GM19025 (cell line): Measurements from ENCODE around the gene IL11RA.

ENCODE experiments used
- ATAC-seq: cut with Tn5 transposase; IDR thresholded peaks from one replicate; pipeline ENCODE4 v1.9.1; 2021; ENCODE audit warnings: mild to moderate bottlenecking, low read depth, moderate library complexity; ENCODE audit not compliant: unreplicated experiment

The IL11RA gene

DNA sequence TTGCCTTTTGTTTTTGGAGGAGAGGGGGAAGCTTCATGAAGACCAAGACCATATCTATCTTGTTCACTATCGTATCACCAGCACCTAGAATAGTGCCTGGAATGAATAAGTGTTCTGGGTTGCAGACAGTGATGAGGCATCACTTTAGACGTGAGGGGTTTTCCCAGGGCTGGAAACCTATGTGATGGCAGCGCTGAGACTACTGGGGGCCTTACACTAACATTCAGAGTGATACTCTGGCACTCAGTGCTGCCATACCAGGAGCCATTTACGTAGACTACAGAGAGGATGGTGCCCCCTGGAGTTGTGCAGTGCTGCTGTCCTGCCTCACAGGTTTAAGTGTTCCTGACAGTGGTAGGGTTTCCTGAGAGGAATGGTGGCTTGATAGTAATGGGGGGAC, 32.2 kb downstream of the IL11RA start:
- ATAC-seq, result no peak

DNA sequence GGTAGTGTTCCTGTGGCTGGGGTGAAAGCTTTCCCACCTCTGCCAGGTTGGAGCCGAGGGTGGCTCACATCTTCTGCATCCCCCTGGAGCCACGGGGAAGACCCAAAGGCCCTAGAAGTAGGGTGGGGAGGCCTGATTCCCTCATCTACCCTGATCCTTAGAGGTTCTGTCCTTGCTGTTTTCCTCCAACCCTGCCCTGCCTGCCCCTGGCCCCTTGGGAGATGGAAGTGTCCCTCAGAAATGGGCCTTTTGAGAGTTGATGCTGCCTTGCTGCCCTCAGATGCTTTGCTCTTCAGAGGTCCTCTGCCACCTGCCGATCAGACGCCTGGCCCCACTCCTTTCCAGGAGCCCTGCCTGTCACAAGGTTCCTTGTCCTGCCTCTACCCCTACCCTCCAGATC, 32.8 kb downstream of the IL11RA start:
- ATAC-seq, result no peak

- no peak for ATAC-seq
Measured at GRCh38 chr9:34685591-34685990, 33.6 kb downstream of the IL11RA start.

DNA sequence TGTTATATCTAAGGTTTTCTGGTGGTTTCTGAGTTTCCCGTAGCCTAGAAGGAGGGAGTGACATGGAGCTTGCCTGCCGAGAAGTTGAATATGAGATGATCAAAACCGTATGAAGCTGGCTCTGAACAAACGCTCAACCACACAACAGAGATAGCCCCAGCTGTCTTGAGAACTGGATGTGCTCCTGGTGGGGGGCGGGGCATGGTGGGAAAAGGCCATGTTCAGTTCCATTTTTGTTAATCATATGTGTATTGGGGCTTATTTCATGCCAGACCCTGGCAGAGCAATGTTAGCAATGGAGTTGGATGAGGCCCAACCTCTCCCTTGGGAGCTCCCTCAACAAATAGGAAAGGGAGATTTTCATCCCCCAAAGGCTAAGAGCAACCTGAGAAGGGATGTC, 34.2 kb downstream of the IL11RA start:
- no peak for ATAC-seq

DNA sequence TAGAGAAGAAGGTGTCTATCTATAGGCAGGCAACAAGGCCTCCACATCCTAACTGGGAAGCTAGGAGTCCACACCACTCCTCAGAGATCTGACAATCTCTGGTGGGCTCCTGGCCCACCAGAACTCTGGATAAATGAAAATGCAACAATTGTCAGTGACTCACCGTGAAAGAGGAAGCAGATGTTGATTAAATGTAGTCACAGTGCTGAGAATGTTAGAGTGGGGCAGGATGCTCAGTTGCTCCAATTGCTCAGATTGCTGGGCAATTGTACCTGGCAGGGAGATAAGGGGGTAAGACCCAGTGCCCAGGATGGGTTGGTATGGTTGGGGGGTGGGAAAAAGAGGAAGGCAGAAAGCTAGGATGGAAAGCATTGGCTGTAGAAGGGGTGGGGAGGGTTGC, 34.7 kb downstream of the IL11RA start:
- no peak for ATAC-seq

DNA sequence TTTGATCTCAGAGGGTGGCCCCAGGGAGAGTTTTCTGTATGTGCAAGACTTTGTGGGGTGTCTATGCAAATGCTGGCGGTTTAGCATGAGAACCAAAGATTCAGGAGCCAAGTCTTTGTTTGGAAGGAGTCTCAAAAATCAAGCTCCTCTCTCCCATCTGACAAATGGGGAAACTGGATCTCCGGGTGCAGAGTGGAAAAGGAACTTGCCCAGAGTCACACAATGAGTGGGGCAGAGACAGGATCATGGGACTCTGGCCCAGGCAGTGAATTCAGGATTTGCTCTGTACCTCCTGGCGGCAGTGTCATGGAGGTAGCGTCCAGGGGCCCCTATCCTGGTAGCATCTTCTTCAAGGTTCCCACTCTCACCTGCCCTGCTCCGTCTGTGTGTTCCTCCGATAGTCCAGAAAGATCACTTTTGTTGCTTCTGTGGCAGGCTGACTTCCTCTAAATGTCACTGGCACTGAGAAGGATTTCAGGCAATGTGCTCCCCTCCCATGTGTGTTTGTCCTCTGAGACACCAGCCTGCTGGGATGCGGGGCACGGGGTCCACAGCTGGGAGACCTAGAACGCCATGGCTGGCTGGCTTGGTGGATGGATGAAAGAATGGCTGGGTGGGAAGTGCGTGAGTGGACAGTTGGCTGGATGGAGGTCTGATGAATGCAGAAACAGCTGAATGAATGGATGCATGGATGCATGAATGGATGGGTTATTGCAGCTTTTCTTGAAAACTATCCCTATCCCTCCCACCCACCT, 35.5 kb downstream of the IL11RA start:
- ATAC-seq, result no peak

DNA sequence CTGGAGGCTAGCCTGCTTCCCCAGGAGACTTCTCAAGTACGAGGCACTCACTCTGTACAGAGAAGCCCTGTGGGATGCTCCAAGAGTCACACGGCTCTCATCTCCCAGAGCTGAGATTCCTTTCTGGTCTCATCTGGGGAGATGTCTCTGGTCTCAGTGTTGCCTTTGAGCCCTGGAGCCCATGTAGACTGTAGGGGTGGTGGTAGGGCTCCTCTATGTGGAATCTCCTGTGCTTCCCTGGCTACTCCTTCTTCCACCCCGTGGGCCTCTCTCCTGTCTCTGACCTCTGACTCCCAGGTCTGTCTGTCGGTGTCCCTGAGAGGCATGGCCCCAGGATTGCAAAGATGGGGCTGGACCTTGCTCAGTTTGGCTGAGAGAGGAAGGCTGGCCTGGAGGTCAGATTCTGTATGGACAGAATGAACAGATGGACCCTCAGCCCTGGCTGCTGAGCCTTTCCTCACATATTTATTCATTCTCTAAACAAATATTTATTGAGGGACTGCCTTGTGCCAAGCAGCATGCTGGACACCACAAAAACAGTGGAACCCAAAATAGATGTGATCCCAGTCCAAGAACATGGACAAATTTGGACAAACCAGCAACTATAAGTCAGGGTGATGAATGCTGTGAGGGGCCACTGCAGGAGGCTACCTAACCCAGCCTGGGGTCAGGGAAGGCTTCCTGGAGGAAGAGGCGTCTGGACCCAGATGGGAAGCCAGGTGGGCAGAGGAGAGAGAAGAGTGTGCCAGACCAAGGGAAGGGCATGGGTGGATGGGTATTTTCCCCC, 36.5 kb downstream of the IL11RA start:
- ATAC-seq, result no peak

DNA sequence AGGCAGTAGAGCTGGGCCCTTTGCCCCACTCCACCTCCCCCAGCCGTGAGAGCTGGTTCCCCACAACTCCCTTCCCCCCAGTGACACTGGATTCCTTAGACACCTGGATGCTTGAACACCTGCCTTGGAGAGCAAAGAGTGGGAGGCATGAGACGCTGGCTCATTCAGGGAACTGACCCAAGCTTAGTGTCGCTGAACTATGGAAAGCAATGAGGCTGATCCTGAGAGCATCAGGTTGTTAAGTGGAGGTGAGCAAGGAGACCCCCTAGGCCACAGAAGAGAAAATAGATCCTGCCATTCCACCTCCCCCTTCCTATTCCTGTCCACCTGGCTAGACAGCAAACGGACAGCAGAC, 37.1 kb downstream of the IL11RA start:
- ATAC-seq, result no peak

DNA sequence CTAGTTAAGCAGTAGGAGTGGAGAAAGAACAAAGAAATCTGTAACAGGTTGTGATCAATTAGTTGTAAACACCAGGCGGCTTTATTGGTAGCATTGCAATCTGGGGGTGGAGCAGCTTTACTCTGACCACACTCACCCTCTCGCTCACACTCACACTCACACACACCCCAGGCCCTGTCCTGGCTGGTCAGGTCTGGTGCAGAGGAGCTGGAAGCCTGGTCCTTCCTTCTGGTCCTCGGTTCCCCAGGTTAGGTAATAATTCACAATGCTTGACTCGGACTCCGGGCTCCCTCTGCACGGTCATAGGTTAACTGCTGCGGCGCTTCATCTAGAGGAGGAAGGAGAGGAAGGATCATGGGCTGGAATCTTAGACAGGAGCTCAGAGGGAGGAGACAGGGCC, 37.5 kb downstream of the IL11RA start:
- no peak for ATAC-seq

DNA sequence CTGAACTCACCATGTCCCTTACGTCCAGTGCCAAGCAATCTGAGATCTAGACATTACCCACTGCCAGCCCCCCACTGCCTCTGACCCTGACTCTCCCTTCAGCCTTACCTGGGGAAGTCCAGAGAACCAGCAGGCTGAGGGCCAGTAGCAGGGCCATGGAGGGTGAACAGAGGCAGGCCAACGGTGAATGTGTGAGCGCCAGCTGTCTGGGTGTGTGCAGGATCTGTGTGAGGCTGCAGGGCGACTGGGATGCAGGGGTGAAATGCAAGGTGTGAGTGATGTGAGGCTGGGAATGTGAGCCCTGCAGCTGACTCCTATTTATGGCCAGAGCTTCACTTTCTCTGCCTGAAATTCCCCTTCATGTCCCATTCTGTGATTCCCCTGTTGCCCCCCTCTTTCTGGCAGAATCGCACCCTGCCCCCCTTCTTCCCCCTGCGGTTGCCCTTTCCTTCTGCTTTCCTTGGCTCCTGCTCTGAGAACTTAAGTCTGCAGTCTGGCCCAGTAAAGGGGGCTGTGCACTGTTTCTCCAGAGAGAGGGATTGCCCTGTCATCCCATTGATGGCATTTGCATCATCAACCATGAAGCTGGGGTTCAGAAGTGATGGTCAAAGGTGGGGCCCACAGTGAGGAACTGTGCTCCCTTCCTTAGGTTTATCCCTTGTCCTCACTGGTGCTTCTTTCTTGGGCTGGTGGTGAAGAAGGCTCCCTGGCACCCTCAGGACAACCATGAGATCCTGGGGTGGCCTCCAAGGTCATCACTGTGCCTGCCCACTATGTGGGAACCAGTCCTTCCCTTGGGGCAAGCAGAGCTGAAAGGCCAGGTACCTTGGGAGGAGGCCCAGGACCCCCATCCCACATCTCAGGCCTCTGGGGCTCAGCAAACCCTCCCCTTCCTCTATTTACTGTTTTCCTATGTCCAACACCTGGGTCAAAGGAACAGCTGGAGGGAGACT, 39.3 kb downstream of the IL11RA start, which contains the start of gene CCL19:
Gene CCL19 (minus strand): TSS at position 294 of the 953 bp plus-strand sequence. CDS start 137 bp downstream, at position 157.
- ATAC-seq, result no peak

- ATAC-seq, result no peak
Measured at GRCh38 chr9:34691936-34692315, 39.9 kb downstream of the IL11RA start.

- ATAC-seq, result no peak
Measured at GRCh38 chr9:34693560-34693959, 41.6 kb downstream of the IL11RA start.

GRCh38 chr9:34694811-34695210, 42.8 kb downstream of the IL11RA start:
- ATAC-seq, result no peak

DNA sequence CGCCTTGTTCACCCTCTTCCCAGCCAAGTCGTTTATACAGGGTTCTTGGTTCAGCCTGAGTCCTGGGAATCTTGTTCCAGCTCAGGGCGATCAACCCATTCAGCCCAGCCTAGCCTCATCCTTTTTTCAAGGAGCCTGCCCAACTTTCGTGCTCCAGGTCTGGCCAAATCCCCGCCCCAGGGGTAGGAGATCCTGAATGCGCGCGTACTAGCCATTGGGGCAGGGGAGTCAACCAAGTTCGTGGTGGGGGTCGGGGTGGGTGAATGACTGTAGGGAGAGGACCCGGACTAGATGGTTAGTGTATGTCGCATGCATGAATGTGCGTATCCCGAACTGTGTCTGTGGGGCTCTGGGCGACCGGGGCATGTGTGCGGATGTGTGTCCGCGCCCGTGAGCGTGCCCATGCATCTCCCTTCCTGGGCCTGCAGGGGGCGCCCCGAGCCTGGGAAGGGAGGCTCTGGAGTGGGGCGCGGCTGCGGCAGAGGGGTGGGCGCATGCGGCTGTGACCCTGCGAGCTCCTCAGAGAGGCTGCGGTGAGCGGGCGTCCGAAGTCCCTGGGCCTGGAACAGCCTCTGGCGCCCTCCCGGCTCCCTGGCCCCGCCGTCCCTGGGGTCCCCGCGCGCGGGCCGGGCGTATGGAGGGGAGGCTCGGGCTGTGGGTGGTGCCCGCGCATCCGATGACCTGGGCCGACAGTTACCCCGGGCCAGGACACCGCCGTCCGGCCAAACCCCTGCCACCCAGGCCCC, 49.2 kb downstream of the IL11RA start:
- ATAC-seq, result no peak

- ATAC-seq, result no peak
Measured at GRCh38 chr9:34701769-34702736, 50.1 kb downstream of the IL11RA start.

GRCh38 chr9:34707130-34707529, 55.1 kb downstream of the IL11RA start:
- ATAC-seq, result no peak

GRCh38 chr9:34709196-34709978, 57.4 kb downstream of the IL11RA start:
- ATAC-seq, result no peak

DNA sequence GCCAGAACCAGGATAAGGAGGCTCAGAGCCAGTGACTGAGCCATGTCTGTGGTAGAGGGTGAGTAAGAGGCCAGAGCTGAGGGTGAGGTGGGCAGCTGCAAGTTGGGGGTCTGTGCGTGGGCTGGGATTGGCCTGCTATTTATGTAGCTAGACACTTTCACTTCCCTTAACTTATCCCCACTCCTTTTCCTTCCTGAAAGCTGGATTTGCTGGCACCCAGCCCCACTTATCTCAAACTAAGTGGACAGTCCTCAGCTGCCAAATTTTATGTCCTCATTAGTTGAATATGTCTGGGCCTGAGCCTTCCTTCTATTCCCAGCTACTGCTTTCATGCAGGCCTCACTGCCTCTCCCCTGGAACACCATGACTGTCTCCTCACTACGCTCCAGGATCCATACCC, 58.0 kb downstream of the IL11RA start, which contains the start of gene CCL21:
Gene CCL21 (minus strand): TSS at position 114 of the 400 bp plus-strand sequence. CDS start 70 bp downstream, at position 44.
- no peak for ATAC-seq
